Caco-2 (cell line): Measurements from ENCODE around the gene BTBD17. TPM values are rescaled to one million over a fixed set of nuclear protein-coding genes. Genes with fewer than 3 reads are reported as not detected.

Source experiments
- BruUV-seq: library from RNA; stranded (reverse); fragments of 400-500 nt; replicated peaks from 2 replicates; lab custom pipeline; 2021; lab: Mats Ljungman, UMichigan
- CTCF ChIA-PET: fragments of 300-600 bp; sonication (Branson Sonifier 250); formaldehyde crosslinking; loops from one replicate; lab custom pipeline; 2022; ENCODE audit warnings: antibody characterized with exemption; lab: Charles Lee
- POLR2A ChIA-PET: fragments of 300-600 bp; sonication (Branson Sonifier 250); formaldehyde crosslinking; loops from one replicate; lab custom pipeline; 2022; ENCODE audit warnings: antibody characterized with exemption; lab: Charles Lee
- DNase-seq, 2 experiments: peaks; one replicate each; pipeline versions ENCODE4 v3.0.0 to v3.0.0-alpha.2; 2020 to 2022
- H3K27me3 ChIP-seq: replicated peaks from 2 replicates; pipeline ENCODE4 v1.6.0; 2011; ENCODE audit warnings: low read length; ENCODE audit not compliant: control insufficient read depth, insufficient read depth
- H3K36me3 ChIP-seq: 2 replicates; pipeline ENCODE4 v1.5.1; 2011; ENCODE audit warnings: low read length; ENCODE audit not compliant: control insufficient read depth, insufficient read depth
- H3K4me1 ChIP-seq: fragments of 250-450 bp; sonication (Bioruptor Pico); 2 replicates; pipeline ENCODE4 v1.5.1; 2020; ENCODE audit warnings: mild to moderate bottlenecking
- H3K4me3 ChIP-seq: 2 replicates; pipeline ENCODE4 v1.5.1; 2011; ENCODE audit warnings: low read depth, mild to moderate bottlenecking, control low read depth, low read length
- H3K9me3 ChIP-seq: fragments of 250-450 bp; sonication (Bioruptor Pico); 2 replicates; pipeline ENCODE4 v1.5.1; 2020; ENCODE audit warnings: mild to moderate bottlenecking, moderate library complexity
- H3K27ac Mint-ChIP-seq: one replicate; pipeline ENCODE4 v1.8.0; 2022; ENCODE audit warnings: mixed read lengths; ENCODE audit not compliant: unreplicated experiment
- H3K27me3 Mint-ChIP-seq: one replicate; pipeline ENCODE4 v1.8.0; 2022; ENCODE audit warnings: mixed read lengths; ENCODE audit not compliant: insufficient read depth, unreplicated experiment
- H3K36me3 Mint-ChIP-seq: one replicate; pipeline ENCODE4 v1.8.0; 2022; ENCODE audit warnings: mild to moderate bottlenecking, mixed read lengths; ENCODE audit not compliant: insufficient read depth, unreplicated experiment
- H3K4me1 Mint-ChIP-seq: one replicate; pipeline ENCODE4 v1.8.0; 2022; ENCODE audit warnings: low read depth, mixed read lengths; ENCODE audit not compliant: unreplicated experiment
- H3K4me3 Mint-ChIP-seq: one replicate; pipeline ENCODE4 v1.8.0; 2022; ENCODE audit warnings: mild to moderate bottlenecking, moderate library complexity, mixed read lengths; ENCODE audit not compliant: unreplicated experiment
- H3K9me3 Mint-ChIP-seq: one replicate; pipeline ENCODE4 v1.8.0; 2022; ENCODE audit warnings: mixed read lengths; ENCODE audit not compliant: unreplicated experiment
- CTCF ChIP-seq, 2 experiments: fragments of 200-600 bp in 1 of 2; IDR thresholded peaks; 1 replicate in 1 of 2; 2 replicates in 1 of 2; pipeline versions ENCODE4 v1.5.1 to v1.8.0; 2011 to 2022; ENCODE audit warnings: antibody characterized with exemption in 1 of 2, control low read depth in 1 of 2, inconsistent platforms in 1 of 2, low read depth in 1 of 2, low read length in 1 of 2, mild to moderate bottlenecking in 1 of 2, moderate library complexity in 1 of 2; ENCODE audit not compliant: insufficient read depth in 1 of 2, severe bottlenecking in 1 of 2, unreplicated experiment in 1 of 2
- intact Hi-C: fragments of 100-400 bp; cut with micrococcal nuclease; formaldehyde crosslinking; loops from one replicate; pipeline ENCODE4 v1.10.0; 2022; ENCODE audit not compliant: unreplicated experiment
- total RNA-seq: library from RNA; stranded (reverse); gene quantifications from 2 replicates; pipeline ENCODE4 v1.2.3, GENCODE V29; 2022

Gene BTBD17
- total RNA-seq, 1 experiment from 2014 or later: not detected

GRCh38 chr17:74325743-74326379 lies 35.8 kb downstream of the BTBD17 start, which contains the start of gene KIF19:
Gene KIF19, plus strand, starts transcription at chr17:74326226. Its CDS starts 124 bp downstream, at chr17:74326350.
- Histone ChIP-seq H3K9me3 (no peaks in the 10 kb centered on the region), H3K27me3 (no peaks in the 10 kb centered on the region), H3K4me3 (peak within 1 kb of the TSS; percentile 23), H3K36me3 (no peaks in the 10 kb centered on the region), H3K4me1 (peaks cover 5% of the 10 kb centered on the region)
- no peak for TF ChIP-seq CTCF (IDR thresholded peaks at IDR 0.05; ENCODE audit: insufficient read depth in 1 of 2, low read depth in 1 of 2, low read length in 1 of 2, severe bottlenecking in 1 of 2, unreplicated experiment in 1 of 2)
- Mint-ChIP-seq H3K4me1 (no peaks in the 10 kb centered on the region), H3K27me3 (peaks cover 12% of the 10 kb centered on the region), H3K36me3 (no peaks in the 10 kb centered on the region), H3K27ac (no peak within 1 kb of the TSS), H3K9me3 (no peaks in the 10 kb centered on the region), H3K4me3 (peak within 1 kb of the TSS; percentile 25)
- DNase-seq: peak in 1 of 2 experiments; percentile 60
- POLR2A ChIA-PET: no interaction called here
- CTCF ChIA-PET: no interaction called here
- intact Hi-C loops: no loop called here
- BruUV-seq: no TSS peak

- no peaks in the 10 kb centered on the region for H3K4me1 Mint-ChIP-seq
- CTCF ChIA-PET: no interaction called here
- H3K27me3 ChIP-seq: no peaks in the 10 kb centered on the region
- intact Hi-C loops: no loop called here
- no peaks in the 10 kb centered on the region for H3K9me3 ChIP-seq
- POLR2A ChIA-PET: no interaction called here
- peaks cover 5% of the 10 kb centered on the region for H3K4me1 ChIP-seq
- H3K36me3 ChIP-seq: no peaks in the 10 kb centered on the region
- no peak for TF ChIP-seq CTCF (IDR thresholded peaks at IDR 0.05; ENCODE audit: insufficient read depth in 1 of 2, low read depth in 1 of 2, low read length in 1 of 2, severe bottlenecking in 1 of 2, unreplicated experiment in 1 of 2)
- no peak overlapping the region for H3K4me3 ChIP-seq
- peaks cover 12% of the 10 kb centered on the region for H3K27me3 Mint-ChIP-seq
- no peaks in the 10 kb centered on the region for H3K36me3 Mint-ChIP-seq
- BruUV-seq: no TSS peak
- no peak overlapping the region for H3K27ac Mint-ChIP-seq
- H3K4me3 Mint-ChIP-seq: peak overlapping the region; percentile 12
- no peaks in the 10 kb centered on the region for H3K9me3 Mint-ChIP-seq
- DNase-seq: no peak
These were observed 36.3 kb downstream of the BTBD17 start for GRCh38 chr17:74325376-74325742.

- no peaks in the 10 kb centered on the region for H3K9me3 ChIP-seq
- intact Hi-C loops: no loop called here
- POLR2A ChIA-PET: no interaction called here
- H3K9me3 Mint-ChIP-seq: no peaks in the 10 kb centered on the region
- H3K27ac Mint-ChIP-seq: no peak overlapping the region
- H3K36me3 Mint-ChIP-seq: no peaks in the 10 kb centered on the region
- CTCF ChIA-PET: no interaction called here
- no peaks in the 10 kb centered on the region for H3K36me3 ChIP-seq
- TF ChIP-seq CTCF (IDR thresholded peaks at IDR 0.05; ENCODE audit: insufficient read depth in 1 of 2, low read depth in 1 of 2, low read length in 1 of 2, severe bottlenecking in 1 of 2, unreplicated experiment in 1 of 2): no peak
- BruUV-seq: no TSS peak
- H3K27me3 ChIP-seq: no peaks in the 10 kb centered on the region
- H3K4me3 ChIP-seq: no peak overlapping the region
- H3K4me1 ChIP-seq: peaks cover 5% of the 10 kb centered on the region
- DNase-seq: no peak
- no peaks in the 10 kb centered on the region for H3K4me1 Mint-ChIP-seq
- no peak overlapping the region for H3K4me3 Mint-ChIP-seq
- peaks cover 12% of the 10 kb centered on the region for H3K27me3 Mint-ChIP-seq
These were observed 37.1 kb downstream of the BTBD17 start for GRCh38 chr17:74324521-74324920.
